NK-92 (cell line): ENCODE results near the gene PRDM11.

Experiments
- DNase-seq: peaks from one replicate; lab custom pipeline; 2025; ENCODE audit not compliant: unreplicated experiment; lab: John Stamatoyannopoulos, UW

PRDM11 gene

DNA sequence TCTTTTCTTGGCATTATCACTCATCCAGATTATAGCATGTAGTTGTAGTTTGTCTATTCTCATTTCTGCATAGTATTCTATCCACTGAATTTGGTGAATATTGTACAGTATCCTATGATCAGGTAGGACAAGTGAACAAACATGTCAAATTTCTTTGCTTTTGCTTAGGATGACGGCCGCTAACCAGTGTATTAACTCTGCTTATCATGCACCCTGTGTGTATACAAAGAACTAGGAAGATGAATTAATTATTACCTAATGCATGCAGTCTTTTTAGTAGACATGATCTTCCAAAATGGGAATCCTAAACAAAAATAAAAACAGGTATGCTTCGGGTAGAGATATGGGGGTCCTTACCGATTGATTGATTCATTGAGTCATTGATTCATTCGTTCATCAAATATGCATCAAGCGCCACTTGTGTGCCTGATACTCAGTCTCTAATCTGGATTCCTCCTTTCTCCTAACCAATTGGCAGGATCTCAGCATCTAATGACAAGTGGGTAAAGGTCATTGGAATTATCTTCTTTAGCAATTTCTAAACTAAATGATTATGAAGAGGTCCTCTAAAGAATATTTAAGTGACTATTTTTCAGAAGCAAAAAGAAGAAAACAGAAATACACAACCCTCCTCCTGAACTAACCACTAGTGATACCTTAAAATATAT is 27.9 kb downstream of the PRDM11 start:
- no peak for DNase-seq

DNA sequence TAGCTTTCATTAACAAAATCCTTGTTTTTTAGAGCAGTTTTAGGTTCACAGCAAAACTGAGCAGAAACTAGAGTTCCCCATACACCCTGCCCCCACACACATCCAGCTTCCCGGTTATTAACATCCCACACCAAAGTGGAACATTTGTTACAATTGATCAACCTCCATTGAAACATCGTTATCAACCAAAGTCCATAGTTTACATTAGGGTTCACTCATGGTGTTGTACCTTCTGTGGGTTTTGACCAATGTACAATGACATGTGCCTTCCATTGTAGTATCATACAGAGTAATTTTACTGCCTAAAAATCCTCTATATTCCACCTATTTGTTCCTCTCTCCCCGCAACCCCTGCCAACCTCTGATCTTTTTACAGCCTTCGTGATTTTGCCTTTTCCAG is 28.5 kb downstream of the PRDM11 start:
- no peak for DNase-seq

DNA sequence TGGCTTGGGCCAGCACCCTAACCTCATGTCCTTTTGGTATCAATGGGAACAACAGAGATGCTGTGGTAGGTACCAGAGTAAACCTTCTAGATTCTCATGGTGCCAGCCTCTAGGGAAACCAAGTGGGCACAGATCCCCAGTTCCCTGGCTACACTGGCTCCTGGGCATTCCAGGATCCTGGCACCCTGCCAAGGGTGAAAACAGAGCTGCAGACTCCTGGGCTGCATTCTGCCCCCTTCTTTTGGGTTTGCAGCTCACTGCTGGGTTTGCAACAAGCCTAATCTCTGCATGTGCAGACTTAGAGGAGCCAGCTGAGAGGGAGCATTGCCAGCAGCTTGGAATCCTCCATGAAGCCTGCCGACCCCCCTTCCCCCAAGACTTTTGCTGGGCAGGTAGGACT is 30.6 kb downstream of the PRDM11 start:
- no peak for DNase-seq

DNA sequence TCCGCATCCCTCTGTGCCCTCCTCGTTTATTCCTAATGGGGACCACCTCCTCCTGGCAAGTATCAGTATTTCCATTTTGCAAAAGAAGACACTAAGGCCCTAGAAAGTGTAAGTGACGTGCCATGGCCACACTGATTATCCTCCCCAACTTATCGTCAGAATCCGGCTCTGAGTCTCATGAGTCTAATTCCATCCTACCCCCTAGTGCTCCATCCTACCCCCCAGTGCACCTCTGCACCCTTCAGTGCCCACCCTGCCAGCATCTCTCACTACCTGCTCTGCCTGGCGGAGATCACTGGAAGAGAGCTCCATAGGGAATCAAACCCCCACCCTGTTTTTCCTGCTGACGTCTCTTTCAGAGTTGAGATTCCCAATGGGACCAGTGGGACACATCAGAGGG is 31.8 kb downstream of the PRDM11 start:
- DNase-seq: no peak

DNA sequence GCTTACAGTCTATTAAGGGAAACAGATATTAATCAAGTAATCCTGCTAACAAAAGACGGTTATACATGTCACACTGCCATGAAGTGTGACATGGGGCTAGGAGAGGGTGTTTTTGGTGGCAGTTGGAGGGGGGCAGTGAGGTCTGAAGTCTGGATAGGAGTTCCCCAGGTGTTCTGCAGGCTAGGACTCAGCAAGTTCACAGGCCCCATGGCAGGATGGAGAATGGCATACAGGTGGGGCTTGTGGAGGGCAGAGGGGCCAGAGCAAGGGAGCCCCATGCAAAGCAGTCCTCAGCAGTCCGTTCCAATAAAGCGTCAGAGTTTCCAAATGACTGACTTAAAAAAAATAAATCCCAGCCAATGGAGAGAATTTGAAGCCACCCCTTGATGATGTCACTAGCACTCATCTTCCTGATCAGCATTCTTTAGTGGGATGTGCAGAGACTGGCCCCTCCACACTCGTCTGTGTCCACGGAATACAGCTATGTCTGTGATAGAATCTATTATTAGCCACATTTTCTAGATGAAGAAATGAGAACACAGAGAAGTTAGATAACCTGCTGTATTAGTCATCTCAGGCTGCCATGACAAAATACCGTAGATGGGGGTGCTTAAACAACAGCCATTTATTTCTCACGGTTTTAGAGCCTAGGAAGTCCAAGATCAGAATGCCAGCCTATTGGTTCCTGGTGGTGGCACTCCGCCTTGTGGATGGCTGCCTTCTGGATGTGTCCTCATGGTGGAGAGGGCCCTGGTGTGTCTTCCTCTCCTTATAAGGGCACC is 32.6 kb downstream of the PRDM11 start:
- DNase-seq: no peak

DNA sequence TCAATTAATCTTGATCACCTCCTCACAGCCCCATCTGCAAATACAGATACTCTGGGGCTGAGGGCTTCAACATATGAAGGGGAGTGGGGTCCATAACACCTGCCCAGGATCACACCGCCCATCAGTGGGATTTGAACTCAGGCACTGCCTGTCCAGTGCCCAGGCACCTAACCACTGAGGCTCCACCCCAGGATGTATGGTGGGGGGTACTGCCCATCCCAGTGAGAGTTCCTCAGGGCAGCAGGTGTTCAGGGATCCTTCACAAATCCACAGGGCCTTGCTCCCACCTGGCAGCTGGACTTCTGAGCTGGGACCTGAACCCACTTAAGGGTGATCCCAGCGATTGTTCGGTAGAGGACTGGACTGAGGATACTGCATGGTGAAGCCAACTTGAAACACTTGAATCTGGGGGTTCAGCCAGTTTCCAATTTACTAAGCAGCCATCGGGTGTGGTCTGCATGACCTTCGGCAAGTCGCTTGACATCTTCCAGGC is 33.3 kb downstream of the PRDM11 start:
- DNase-seq: no peak

DNA sequence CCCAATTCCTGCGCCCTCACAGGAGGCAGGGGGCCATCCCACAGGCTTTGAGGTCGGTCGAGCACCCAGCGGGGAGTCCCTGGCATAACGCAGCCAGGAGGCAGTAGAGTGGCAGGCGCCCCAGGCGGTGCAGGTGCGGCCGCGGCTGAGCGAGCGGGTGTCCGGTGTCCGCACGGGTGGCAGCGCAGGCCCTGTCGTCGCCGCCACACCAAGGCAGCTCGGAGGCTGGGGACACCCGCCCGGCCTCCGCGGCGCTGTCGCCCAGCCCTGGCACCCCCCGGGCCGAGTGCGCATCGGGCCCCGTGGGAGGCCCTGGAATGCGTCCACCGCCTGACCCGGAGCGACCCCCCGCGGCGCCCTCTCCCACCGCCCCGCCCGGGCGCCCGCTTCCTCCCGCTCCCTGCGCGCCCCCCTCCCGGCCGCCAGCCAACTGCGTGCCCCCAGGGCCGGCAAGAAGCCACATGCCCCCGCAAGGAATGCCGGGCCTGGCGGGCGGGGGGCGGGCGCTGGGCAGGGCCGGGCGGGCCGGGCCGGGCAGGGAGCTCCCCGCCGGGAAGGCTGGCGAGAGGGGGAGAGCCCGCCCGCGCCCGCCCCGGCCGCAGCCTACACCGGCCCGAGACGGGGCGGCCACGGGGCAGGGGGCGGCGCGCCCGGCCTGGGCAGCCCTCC is 33.9 kb downstream of the PRDM11 start:
- no peak for DNase-seq

DNA sequence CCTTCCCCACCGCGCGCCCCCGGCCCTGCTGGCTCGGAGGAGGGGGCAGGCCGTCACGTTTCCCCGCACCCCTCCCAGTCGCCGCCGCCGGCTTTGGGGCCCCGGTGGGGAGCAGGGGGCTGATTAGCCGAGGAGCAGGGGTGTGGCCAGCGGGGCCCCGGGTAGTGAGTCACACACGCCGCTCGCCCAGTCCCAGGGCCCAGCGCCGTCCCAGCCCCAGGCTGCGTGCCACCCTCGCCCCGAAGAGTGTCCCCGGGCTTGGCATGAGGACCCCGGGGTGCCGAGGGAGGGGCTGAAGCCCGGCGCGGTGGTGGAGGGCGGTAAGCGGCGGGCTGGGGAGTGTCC is 34.4 kb downstream of the PRDM11 start:
- no peak for DNase-seq

DNA sequence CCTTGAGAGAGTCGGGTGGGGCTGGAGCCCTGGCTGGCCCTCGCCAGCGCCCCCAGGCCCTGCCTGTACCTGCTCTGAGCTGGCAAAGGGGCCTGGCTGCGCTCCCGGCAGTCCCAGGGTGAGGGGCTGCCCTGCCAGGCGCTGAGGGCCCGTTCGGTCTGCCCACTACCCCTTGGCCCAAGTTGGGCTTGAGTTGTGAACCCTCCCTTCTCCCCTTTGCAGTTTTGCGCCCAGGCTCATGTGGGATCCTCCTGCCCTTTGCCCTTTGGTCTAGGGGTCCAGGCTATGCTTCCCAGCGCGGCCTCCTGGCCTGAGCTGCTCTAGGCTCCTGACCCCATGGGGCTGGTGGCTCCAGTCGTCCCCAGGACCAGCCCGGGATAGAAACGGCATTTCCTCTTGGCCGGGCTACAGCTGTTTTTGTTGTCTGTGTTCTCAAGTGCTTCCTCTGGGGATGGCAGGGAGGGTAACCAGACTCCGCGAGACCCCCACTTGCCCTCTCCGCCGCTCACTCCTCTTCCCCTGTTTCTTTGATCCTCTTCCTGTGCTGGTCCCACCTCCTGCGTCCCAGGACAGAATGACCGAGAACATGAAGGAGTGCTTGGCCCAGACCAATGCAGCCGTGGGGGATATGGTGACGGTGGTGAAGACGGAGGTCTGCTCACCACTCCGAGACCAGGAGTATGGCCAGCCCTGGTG is 34.9 kb downstream of the PRDM11 start:
- no peak for DNase-seq

DNA sequence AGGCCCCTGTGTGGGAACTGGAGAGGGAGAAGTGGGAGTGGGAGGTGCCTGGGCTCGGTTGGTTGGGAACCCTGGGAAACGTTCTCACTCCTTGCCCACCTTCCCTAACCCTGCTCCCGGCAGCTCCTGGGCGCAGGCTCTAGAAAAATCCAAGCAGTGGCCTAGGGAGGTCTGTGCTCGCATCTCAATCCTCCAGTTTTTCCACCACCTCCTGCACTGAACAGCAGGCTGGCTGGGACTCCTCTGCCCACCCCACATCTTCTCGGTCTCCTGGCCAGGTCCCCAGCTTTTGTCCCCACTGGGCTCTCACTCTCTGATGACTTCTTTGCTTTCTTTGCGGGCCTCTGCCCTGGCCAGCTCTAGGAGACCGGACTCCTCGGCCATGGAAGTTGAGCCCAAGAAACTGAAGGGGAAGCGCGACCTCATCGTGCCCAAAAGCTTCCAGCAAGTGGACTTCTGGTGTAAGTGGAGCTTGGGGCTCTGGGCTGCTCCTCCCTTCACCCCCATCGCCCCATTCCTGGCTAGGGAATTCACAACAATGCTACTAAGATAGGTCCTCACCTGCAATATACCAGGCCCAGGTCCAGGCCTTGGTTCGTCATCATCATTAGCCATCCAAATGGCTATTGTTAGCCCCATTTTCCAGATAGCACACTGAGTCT is 35.6 kb downstream of the PRDM11 start:
- DNase-seq: no peak

DNA sequence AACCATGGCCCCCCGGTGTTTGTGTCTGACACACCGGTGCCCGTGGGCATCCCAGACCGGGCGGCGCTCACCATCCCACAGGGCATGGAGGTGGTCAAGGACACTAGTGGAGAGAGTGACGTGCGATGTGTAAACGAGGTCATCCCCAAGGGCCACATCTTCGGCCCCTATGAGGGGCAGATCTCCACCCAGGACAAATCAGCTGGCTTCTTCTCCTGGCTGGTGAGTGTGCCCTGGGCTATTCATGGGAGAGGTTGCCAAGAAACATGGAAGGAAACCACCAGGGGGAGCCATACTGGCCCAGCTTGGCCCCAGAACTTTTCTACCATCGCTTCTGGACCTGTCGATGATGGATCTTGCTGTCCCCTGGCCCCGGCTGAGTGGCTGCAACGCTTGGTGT is 36.5 kb downstream of the PRDM11 start:
- no peak for DNase-seq

DNA sequence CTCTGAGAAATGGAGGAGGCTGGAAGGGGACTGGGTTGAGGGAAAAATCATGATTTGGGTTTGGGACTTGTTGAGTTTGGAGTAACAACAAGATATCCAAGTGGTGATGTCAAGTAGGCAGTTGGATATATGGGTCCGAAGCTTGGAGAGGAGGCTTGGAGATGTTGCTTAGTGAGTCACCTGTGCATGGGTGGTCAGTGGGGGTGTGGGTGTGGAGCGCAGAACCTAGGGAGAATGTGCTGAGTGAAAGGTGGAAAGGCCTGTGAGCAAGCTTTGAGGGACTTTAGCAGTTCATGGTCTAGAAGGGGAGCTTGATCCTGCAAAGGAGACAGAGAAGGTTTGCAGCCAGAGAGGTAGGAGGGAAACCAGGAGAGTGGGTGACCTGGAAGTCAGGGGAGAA is 38.2 kb downstream of the PRDM11 start:
- no peak for DNase-seq

DNA sequence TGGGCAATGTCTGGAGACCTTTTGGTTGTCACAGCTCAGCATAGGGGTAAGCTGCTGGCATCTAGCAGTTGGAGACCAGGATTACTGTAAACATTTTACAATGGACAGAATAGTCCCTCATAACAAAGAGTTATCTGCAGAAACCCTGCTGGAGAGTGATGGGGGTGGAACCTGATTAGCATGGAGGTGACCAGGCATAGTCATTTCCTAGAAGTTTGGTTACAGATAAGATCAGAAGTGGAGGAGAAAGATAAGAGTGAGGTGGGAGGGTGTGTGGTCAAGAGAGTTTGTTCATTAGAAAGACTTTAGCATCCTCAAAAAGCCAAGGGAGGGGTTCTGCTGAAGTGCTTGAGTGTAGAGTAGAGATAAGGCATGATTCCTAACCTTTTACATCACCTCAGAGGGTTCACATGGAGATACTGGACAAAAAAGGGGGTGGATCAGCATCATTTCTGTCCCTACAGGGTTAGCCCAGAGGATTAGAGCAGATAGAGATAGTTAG is 38.8 kb downstream of the PRDM11 start:
- no peak for DNase-seq

DNA sequence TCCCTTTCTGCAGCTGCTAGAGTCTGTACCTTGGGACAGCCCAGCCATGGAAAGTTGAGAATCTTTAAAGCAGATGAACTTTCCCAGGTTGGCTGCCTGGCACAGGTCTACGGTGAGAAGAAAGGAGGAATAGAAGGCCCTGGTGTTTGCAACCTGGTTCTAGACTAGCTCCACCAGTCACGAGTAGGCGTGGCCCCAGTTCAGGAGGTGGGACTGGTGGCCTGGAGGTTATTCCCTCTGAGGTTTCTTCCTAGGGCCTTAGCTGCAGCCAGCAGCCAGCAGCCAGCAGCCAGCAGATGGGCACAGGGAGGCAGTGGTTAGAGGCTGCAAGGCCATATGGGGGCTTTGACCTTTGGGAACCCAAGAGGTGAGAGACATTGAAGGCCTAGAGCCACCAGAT is 40.9 kb downstream of the PRDM11 start:
- DNase-seq: no peak

DNA sequence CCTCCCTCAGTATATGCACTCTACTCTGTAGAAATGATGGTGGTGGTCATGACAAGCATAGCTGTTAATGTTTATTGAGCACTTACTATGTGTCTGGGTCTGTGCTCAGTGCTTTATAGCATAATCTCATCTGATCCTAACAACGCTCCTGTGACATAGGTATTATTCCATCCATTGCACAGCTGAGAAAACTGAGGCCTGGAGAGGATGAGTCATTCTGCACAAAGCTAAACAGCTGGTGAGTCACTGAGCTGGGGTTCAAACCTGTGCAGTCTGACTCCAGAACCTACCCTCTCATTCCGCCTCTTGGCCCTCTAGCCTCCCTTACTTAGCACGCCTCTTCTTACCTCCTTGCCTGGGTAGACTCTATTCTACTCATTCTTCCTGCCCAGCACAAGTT is 41.7 kb downstream of the PRDM11 start:
- no peak for DNase-seq

DNA sequence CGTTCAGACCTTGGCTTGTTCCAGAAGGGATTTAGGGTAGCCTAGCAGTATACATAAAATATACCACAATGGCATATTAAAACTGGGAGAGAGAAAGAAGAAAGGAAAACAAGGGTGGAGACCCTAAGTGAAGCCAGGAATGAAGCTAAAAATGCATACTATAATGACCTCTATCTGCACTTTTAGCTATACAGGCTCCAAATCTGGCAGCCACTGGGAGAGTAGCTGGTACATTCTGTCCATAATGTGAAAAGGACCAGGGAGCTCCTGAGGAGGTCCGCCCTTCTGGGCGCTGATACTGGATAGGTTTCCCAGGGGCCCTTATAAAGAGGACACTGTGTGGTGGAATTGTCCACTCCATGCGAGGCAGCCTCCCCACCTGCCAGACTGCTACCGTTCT is 42.8 kb downstream of the PRDM11 start:
- no peak for DNase-seq

DNA sequence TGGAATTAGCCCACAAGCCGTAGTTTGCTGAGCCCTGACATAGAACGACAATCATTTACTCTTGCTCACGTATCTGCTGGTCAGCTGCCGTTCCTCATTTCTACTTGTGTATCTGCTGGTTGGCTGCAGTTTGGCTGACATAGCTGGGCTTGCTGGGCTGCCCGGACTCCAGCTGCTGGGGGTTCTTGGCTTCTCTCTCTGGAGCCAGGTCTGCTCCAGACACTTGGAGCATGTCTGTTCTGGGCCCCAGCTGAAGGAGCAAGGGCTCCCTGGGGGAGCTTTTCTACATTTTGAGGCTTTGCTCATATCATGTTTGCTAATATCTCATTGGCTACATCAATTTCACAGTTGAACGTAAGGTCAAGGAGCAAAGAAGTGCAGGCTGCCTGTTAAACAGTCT is 47.3 kb downstream of the PRDM11 start:
- no peak for DNase-seq

DNA sequence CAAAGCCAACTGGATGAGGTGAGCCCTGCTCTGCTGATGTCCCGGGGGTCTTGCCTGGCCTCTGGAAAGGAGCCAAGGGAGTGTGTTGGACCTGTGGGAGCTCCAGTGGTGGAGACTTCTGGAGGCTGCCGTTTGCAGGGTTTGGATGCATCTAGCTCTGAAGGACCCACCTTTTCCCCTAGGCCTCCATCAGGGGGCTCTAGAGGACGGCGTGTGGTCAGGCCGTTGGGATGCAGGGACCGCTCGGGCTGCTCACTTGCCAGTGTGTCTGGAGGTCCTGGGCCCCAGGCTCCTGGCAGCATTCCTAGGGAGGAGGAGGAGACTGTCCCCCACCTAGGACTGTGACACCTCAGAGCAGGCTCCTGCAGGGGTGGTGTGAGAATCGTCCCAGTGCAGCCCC is 58.3 kb downstream of the PRDM11 start:
- DNase-seq: no peak

DNA sequence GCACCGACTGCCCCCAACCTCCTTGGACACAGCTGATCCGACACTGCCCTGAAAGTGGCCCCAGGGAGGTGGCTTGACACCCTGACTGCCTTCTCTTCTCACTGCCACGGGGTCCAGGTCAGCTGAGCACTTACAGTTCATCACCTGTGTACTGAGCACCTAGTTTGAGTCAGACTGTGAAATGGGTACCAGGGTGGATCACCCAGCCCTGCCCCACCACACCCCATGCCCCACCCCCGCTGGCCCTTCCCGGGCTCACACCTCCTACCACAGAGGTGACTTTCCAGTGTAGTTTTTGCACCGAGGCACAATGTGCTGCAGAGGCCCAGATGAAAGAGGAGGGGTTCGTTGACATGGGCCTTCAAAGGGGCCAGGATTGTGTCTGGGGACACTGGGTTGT is 59.5 kb downstream of the PRDM11 start:
- DNase-seq: no peak

DNA sequence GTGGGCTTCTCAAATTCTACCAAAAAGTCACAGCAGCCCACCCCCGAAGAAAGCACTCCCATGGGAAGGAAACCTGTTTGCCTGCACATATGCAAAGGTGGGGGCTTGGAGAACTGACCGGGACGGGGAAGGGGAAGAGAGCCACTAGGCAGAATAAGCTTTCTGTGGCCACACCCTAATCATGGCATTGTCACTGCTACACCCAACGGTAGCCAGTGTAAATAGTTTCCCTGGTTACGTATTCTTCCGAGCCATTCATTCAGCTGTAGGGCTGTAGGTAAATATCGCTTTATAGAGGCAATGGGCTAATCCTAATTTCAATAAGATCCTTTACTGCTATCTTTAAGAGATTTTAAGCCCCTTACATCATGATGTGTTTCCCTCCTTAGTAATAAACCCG is 61.7 kb downstream of the PRDM11 start:
- no peak for DNase-seq
